ENCODE measurements around the gene CCNL1.
A peak's percentile ranks its signal among the peaks of the same experiment; 100 is the strongest.
"Not testable (repeated sequence)": the region's sequence is repeated elsewhere in the genome, so short reads cannot be mapped to it uniquely, and the experiment has no call there.

Gene CCNL1

DNA sequence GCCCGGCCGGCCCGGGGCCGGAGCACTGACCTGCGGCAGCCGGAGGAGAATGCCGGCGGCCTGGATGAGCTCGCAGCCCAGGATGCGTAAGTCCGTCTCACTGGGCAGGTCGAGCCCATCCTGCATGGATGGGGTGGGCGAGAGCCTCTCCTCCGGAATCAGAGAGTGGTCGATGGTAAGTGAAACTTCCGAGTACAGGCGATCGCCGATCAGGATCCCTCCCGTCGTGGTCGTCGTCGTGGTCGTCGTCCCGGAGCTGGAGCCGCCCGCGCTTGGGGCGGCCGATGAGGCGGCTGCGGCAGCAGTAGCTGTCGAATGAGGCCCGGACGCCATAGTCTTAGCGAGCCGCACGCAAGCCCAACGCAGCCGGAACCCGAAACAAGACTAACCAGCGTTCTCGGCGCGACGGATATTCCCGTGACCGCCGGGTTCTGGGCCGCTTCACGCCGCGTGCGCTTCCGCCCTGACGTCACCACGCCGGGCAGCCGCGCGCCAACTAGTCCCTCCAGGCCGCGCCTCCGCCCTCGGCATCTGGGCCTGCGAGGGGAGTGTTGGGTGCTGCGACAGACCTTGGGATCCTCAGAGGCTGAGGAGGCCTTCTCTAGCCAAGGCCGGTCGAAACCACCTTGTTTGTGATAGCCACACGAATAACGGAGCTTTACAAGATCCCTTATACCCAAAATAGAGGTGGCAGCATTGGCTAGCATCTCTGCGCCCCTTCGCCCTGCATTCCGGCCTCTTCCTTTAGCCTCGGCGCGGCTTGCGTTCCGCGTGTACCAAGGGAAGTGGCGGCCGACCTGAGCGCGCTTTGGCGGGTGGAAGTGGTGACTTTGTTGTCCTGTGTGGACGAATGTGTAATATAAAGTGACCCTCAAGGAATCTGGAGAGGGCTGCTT is at the start of gene CCNL1:
Gene CCNL1, minus strand, starts transcription at position 386 of the 896 bp plus-strand sequence. Its CDS starts 53 bp downstream, at position 333.
- peak within 1 kb of the TSS; percentile 99 for H3K27ac Mint-ChIP-seq
- peaks cover 58% of the 10 kb centered on the region for H3K4me1 Mint-ChIP-seq (ENCODE audit: low read depth)
- H3K4me3 Mint-ChIP-seq = peak within 1 kb of the TSS; percentile 100
- no peaks in the 10 kb centered on the region for H3K27me3 Mint-ChIP-seq
- H3K36me3 Mint-ChIP-seq (ENCODE audit: low read depth) = peaks cover 54% of the 10 kb centered on the region
- no peaks in the 10 kb centered on the region for H3K9me3 Mint-ChIP-seq

DNA sequence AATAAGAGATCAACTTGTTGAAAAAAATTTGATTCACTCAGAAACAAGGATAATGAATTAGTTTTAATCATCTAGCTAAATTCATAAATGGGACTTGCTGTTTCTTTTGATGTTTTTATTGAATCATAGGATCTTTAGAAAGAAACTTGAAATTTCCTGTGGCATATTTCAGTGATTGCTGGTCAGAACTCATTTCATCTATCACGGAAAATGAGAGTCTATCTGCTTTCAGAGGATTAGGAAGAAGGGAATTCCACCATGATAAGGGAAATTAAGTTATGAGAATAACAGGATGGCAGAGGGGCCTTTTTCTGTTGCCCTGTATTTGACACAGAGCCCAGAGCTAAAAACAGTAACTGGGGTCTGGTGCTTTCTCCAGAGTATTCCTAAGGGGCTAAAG is 44.9 kb upstream of the CCNL1 start:
- H3K4me1 Mint-ChIP-seq (ENCODE audit: low read depth) = no peaks in the 10 kb centered on the region
- H3K27me3 Mint-ChIP-seq = no peaks in the 10 kb centered on the region
- H3K9me3 Mint-ChIP-seq = no peaks in the 10 kb centered on the region
- no peak overlapping the region for H3K27ac Mint-ChIP-seq
- H3K4me3 Mint-ChIP-seq = no peak overlapping the region
- no peaks in the 10 kb centered on the region for H3K36me3 Mint-ChIP-seq (ENCODE audit: low read depth)

DNA sequence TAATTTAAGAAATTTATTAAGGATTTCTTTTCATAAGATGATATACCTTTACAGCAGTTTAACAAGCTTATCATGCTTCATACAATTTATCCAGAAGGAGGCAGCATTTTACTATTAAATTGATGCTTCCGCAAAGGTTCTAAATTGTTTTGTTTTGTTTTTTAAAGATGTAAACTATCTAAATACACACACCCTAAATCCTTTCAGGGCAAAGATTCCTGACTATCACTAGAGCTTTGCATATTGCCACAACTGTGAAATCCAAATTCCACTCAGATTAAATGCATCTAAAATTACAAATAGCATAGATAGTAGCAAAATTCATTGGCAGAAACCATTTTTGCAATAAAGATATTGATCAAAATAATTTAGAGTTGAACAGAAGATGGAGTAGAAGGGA is 44.5 kb upstream of the CCNL1 start:
- Mint-ChIP-seq H3K4me3 (no peak overlapping the region), H3K36me3 (ENCODE audit: low read depth) (no peaks in the 10 kb centered on the region)

DNA sequence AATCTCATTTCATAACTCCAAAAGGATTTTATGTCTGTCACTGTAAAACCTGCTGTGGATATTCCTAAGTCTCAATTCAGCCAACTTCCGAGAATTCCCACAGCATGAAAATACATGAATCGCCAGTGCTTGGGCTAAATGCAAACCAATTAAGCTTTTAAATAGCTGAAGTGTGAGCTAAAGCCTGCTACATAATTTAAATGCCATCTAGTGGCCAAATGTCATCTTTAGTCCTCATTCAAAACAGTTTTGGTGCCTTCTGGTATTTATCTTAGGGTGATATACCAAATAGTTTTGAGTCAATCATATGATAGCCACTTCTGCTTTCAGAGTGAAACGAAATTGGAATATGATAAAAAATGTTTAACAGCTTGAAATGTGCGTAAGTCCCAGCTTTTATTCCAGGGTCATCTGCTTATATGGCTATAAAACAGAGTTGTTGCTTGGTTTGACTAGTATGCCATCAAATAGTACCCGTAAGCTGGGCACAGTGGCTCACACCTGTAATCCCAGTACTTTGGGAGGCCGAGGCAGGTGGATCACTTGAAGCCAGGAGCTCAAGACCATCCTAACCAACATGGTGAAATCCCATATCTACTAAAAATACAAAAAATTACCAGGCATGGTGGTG is 41.8 kb upstream of the CCNL1 start:
- no peak overlapping the region for H3K27ac Mint-ChIP-seq

More for the DNA sequence above, 44.5 kb upstream of the CCNL1 start:
- Mint-ChIP-seq H3K27me3 (no peaks in the 10 kb centered on the region), H3K4me1 (ENCODE audit: low read depth) (no peaks in the 10 kb centered on the region), H3K9me3 (no peaks in the 10 kb centered on the region), H3K27ac (no peak overlapping the region)

DNA sequence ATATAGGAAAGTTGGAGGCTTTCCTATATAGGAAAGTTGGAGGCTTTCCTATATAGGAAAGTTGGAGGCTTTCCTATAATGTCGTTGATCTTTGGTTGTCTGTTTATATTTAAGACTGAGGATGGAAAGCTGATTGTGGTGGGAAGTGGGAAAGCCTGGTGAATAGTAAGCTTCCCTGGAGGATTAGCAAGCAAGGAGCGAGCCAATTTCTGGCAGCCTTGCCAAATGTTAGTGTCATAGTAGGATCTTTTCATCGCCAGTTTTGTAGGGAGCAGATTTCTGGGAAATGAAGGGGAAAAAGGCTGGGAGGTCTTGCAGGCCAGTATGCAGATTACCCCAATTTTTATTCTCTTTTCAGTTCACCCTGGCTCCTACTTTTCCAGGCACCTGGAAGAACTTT is 39.9 kb upstream of the CCNL1 start:
- no peaks in the 10 kb centered on the region for H3K4me1 Mint-ChIP-seq (ENCODE audit: low read depth)
- H3K36me3 Mint-ChIP-seq (ENCODE audit: low read depth) = peaks cover 5% of the 10 kb centered on the region
- H3K27me3 Mint-ChIP-seq = no peaks in the 10 kb centered on the region
- H3K4me3 Mint-ChIP-seq = no peak overlapping the region
- H3K9me3 Mint-ChIP-seq = peaks cover 11% of the 10 kb centered on the region
- no peak overlapping the region for H3K27ac Mint-ChIP-seq

More for the DNA sequence above, 41.8 kb upstream of the CCNL1 start:
- H3K36me3 Mint-ChIP-seq (ENCODE audit: low read depth) = peaks cover under 1% of the 10 kb centered on the region
- H3K27me3 Mint-ChIP-seq = no peaks in the 10 kb centered on the region
- H3K9me3 Mint-ChIP-seq = peaks cover under 1% of the 10 kb centered on the region
- H3K4me1 Mint-ChIP-seq (ENCODE audit: low read depth) = no peaks in the 10 kb centered on the region
- H3K4me3 Mint-ChIP-seq = no peak overlapping the region

DNA sequence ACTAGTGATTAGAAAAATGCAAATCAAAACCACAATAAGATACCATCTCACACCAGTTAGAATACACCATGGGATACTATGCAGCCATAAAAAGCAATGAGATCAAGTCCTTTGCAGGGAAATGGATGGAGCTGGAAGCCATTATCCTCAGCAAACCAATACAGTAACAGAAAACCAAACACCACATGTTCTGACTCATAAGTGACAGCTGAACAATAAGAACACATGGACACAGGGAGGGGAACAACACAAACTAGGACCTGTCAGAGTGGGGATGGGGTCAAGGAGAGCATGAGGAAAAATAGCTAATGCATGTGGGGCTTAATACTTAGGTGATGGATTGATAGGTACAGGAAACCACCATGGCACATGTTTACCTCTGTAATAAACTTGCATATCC is 36.0 kb upstream of the CCNL1 start:
- Mint-ChIP-seq H3K4me3 (no peak overlapping the region), H3K4me1 (ENCODE audit: low read depth) (no peaks in the 10 kb centered on the region), H3K27ac (no peak overlapping the region), H3K27me3 (no peaks in the 10 kb centered on the region), H3K36me3 (ENCODE audit: low read depth) (peaks cover 17% of the 10 kb centered on the region), H3K9me3 (peaks cover 21% of the 10 kb centered on the region)

DNA sequence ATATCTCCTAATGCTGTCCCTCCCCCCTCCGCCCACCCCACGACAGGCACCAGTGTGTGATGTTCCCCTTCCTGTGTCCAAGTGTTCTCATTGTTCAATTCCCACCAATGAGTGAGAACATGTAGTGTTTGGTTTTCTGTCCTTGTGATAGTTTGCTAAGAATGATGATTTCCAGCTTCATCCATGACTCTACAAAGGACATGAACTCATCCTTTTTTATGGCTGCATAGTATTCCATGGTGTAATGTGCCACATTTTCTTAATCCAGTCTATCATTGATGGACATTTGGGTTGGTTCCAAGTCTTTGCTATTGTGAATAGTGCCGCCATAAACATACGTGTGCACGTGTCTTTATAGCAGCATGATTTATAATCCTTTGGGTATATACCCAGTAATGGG is 31.2 kb upstream of the CCNL1 start:
- not testable (repeated sequence) for H3K4me3 Mint-ChIP-seq; H3K27ac Mint-ChIP-seq; H3K27me3 Mint-ChIP-seq; H3K4me1 Mint-ChIP-seq (ENCODE audit: low read depth)
- Mint-ChIP-seq H3K36me3 (ENCODE audit: low read depth) (peaks cover 25% of the 10 kb centered on the region), H3K9me3 (peaks cover 52% of the 10 kb centered on the region)

DNA sequence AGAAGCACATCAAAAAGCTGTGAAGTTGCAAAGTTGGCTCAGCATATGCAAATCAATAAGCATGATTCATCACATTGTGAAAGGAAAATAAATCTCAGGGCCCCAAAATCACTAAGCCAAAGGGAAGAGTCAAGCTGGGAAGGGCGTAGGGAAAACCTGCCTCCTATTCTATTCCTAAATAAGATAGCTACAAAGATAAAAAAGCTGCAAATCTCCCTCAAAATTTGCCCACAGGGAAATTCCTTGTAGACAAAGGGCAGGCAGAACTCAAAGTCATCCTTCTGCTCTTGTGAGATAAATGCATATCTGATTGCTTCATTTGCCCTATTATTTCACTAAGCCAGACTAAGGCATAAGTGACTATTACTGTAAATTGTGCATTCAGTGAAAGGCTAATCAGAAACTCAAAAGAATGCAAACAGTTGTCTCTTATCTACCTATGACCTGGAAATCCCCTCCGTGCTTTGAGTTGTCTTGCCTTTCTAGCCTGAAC is 30.5 kb upstream of the CCNL1 start:
- H3K9me3 Mint-ChIP-seq = peaks cover 54% of the 10 kb centered on the region
- H3K4me3 Mint-ChIP-seq = no peak overlapping the region
- peaks cover 32% of the 10 kb centered on the region for H3K36me3 Mint-ChIP-seq (ENCODE audit: low read depth)
- H3K27me3 Mint-ChIP-seq = no peaks in the 10 kb centered on the region
- H3K4me1 Mint-ChIP-seq (ENCODE audit: low read depth) = no peaks in the 10 kb centered on the region
- H3K27ac Mint-ChIP-seq = no peak overlapping the region

DNA sequence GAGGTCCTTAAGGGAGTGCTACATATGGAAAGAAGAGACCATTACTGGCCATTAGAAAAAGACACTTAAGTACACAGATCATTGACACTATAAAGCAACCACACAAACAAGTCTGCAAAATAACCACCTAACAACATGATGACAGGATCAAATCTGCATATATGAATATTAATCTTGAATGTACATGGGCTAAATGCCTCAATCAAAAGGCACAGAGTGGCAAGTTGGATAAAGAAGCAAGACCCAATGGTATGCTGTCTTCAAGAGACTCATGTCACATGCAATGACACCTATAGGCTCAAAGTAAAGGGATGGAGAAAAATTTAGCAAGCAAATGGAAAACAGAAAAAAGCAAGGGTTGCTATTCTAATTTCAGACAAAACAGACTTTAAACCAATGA is 28.4 kb upstream of the CCNL1 start:
- no peaks in the 10 kb centered on the region for H3K4me1 Mint-ChIP-seq (ENCODE audit: low read depth)
- H3K27ac Mint-ChIP-seq = no peak overlapping the region
- no peak overlapping the region for H3K4me3 Mint-ChIP-seq
- no peaks in the 10 kb centered on the region for H3K27me3 Mint-ChIP-seq
- H3K36me3 Mint-ChIP-seq (ENCODE audit: low read depth) = peaks cover 46% of the 10 kb centered on the region
- H3K9me3 Mint-ChIP-seq = peaks cover 57% of the 10 kb centered on the region

DNA sequence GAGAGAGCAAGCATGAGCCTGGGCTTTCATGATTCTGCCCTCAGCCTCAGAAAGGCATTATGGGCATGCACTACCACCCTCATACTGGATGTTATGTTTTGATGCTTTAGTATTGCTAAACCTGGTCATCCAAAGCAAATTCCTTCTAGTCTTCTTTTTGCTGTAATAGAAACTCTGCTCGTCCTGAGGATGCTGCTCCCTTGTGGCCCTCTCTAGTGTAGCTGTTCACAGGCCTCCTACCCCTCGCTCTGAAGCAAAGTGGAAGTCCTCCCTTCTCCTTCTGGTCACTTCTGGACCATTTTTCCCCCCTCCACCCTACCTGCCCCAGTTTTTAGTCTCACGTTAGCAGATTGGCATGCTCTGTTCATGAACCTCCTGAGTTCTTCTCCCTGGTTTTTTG is 22.9 kb upstream of the CCNL1 start:
- H3K27me3 Mint-ChIP-seq = no peaks in the 10 kb centered on the region
- H3K27ac Mint-ChIP-seq = no peak overlapping the region
- H3K36me3 Mint-ChIP-seq (ENCODE audit: low read depth) = peaks cover 73% of the 10 kb centered on the region
- H3K4me3 Mint-ChIP-seq = no peak overlapping the region
- peaks cover 42% of the 10 kb centered on the region for H3K9me3 Mint-ChIP-seq
- peaks cover 5% of the 10 kb centered on the region for H3K4me1 Mint-ChIP-seq (ENCODE audit: low read depth)

DNA sequence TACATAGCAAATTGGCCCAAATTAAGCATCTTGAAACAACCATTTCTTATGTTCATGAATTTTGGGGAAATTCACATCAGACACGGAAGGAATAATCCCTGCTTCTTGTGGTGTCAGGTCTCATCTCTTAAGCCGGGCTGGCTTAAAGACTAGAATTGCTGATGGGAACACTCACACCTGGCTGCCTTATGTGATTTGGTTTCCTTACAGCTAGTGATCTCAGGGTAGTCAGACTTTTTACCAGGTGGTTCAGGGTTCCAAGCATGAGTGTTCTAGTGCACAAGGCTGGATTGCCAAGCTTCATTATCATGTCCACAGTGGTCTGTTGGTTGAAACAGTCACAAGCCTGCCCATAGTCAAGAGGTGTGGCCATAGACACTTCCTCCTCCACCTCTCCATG is 20.3 kb upstream of the CCNL1 start:
- H3K36me3 Mint-ChIP-seq (ENCODE audit: low read depth) = peaks cover 64% of the 10 kb centered on the region
- H3K4me3 Mint-ChIP-seq = no peak overlapping the region
- H3K27me3 Mint-ChIP-seq = no peaks in the 10 kb centered on the region
- H3K4me1 Mint-ChIP-seq (ENCODE audit: low read depth) = peaks cover 21% of the 10 kb centered on the region
- H3K9me3 Mint-ChIP-seq = peaks cover 25% of the 10 kb centered on the region
- no peak overlapping the region for H3K27ac Mint-ChIP-seq

DNA sequence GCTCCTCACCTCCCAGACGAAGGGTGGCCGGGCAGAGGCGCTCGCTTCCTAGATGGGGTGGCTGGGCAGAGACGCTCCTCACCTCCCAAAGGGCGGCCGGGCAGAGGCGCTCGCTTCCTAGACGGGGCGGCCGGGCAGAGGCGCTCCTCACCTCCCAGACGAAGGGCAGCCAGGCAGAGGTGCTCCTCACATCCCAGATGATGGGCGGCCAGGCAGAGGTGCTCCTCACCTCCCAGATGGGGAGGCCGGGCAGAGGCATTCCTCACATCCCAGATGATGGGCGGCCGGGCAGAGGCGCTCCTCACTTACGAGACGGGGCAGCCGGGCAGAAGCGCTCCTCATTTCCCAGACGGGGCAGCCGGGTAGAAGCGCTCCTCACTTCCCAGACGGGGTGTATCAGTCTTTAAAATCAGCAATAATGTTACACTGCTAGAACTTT is 19.4 kb upstream of the CCNL1 start:
- Mint-ChIP-seq H3K27ac (no peak overlapping the region), H3K9me3 (peaks cover 22% of the 10 kb centered on the region), H3K4me1 (ENCODE audit: low read depth) (peaks cover 25% of the 10 kb centered on the region), H3K27me3 (no peaks in the 10 kb centered on the region), H3K36me3 (ENCODE audit: low read depth) (peaks cover 56% of the 10 kb centered on the region), H3K4me3 (no peak overlapping the region)

DNA sequence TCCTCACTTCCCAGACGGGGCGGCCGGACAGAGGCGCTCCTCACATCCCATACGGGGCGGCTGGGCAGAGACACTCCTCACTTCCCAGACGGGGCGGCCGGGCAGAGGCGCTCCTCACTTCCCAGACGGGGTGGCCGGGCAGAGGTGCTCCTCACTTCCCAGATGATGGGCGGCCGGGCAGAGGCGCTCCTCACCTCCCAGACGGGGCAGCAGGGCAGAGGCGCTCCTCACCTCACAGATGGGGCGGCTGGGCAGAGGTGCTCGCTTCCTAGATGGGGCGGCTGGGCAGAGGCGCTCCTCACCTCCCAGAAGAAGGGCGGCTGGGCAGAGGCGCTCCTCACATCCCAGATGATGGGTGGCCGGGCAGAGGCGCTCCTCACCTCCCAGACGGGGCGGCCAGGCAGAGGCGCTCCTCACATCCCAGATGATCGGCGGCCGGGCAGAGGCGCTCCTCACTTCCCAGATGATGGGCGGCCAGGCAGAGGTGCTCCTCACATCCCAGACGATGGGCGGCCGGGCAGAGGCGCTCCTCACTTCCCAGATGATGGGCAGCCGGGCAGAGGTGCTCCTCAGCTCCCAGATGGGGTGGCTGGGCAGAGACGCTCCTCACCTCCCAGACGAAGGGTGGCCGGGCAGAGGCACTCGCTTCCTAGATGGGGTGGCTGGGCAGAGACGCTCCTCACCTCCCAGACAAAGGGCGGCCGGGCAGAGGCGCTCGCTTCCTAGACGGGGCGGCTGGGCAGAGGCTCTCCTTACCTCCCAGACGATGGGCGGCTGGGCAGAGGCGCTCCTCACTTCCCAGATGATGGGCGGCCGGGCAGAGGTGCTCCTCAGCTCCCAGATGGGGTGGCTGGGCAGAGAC is 18.8 kb upstream of the CCNL1 start:
- not testable (repeated sequence) for H3K27ac Mint-ChIP-seq, H3K4me3 Mint-ChIP-seq
- H3K36me3 Mint-ChIP-seq (ENCODE audit: low read depth) = peaks cover 49% of the 10 kb centered on the region

DNA sequence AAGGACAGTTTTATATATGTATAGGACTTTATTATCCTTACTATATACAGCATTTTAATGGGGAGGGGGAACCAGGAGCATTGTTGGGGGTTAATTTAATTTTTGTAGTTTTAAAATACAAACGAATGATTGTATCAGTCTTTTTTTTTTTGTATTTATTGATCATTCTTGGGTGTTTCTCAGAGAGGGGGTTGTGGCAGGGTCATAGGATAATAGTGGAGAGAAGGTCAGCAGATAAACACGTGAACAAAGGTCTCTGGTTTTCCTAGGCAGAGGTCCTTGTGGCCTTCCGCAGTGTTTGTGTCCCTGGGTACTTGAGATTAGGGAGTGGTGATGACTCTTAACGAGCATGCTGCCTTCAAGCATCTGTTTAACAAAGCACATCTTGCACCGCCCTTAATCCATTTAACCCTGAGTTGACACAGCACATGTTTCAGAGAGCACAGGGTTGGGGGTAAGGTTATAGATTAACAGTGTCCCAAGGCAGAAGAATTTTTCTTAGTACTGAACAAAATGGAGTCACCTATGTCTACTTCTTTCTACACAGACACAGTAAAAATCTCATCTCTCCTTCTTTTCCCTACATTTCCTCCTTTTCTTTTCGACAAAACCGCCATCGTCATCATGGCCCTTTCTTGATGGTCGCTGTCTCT is 18.0 kb upstream of the CCNL1 start:
- peaks cover 29% of the 10 kb centered on the region for H3K4me1 Mint-ChIP-seq (ENCODE audit: low read depth)
- H3K27ac Mint-ChIP-seq, H3K27me3 Mint-ChIP-seq, H3K9me3 Mint-ChIP-seq: not testable (repeated sequence)
- H3K4me3 Mint-ChIP-seq = peak overlapping the region; percentile 28
- peaks cover 41% of the 10 kb centered on the region for H3K36me3 Mint-ChIP-seq (ENCODE audit: low read depth)

More for the DNA sequence above, 18.8 kb upstream of the CCNL1 start:
- Mint-ChIP-seq H3K4me1 (ENCODE audit: low read depth) (peaks cover 29% of the 10 kb centered on the region), H3K9me3 (peaks cover 16% of the 10 kb centered on the region)
- not testable (repeated sequence) for H3K27me3 Mint-ChIP-seq

Data from stimulated activated naive CD8-positive, alpha-beta T cell treated with anti-CD3 and anti-CD28 coated beads, Interleukin-15, Interleukin-2, amounts not matched to agents 100 ng/mL and 50 ng/mL, for 24 hours (primary cell).